Retinal pigment epithelial cell (primary cell): Measurements from ENCODE around the gene NOCT.
"Not testable (repeated sequence)": the region's sequence is repeated elsewhere in the genome, so short reads cannot be mapped to it uniquely, and the experiment has no call there.

Source experiments
- DNase-seq: peaks from one replicate; pipeline ENCODE4 v3.0.0-alpha.2; 2010; ENCODE audit warnings: low read depth
- H3K4me3 ChIP-seq: 2 replicates; pipeline ENCODE4 v1.5.1; 2011; ENCODE audit warnings: mild to moderate bottlenecking, low read length, control low read depth, moderate library complexity
- TF ChIP-seq, protein P1 (sequence below): conservative IDR thresholded peaks from 2 replicates; pipeline ENCODE4 v1.5.1; 2011; ENCODE audit warnings: low read depth, low read length, control low read depth, inconsistent platforms

The NOCT gene

DNA sequence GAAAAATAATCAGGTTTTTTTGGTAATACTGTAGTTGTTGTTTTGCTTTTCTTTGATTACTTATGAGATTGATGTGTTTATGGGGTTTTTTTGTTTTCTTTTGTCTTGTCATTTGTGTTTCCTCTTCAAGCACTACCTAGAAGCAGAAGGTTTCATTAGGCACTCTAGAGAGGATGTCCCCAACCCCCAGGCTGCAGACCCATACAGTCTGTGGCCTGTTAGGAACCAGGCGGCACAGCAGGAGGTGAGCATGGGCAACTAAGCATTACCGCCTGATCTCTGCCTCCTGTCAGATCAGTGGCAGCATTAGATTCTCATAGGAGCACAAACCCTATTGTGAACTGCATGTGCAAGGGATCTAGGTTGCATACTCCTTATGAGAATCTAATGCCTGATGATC, 22.9 kb upstream of the NOCT start:
- TF ChIP-seq, protein P1, sequence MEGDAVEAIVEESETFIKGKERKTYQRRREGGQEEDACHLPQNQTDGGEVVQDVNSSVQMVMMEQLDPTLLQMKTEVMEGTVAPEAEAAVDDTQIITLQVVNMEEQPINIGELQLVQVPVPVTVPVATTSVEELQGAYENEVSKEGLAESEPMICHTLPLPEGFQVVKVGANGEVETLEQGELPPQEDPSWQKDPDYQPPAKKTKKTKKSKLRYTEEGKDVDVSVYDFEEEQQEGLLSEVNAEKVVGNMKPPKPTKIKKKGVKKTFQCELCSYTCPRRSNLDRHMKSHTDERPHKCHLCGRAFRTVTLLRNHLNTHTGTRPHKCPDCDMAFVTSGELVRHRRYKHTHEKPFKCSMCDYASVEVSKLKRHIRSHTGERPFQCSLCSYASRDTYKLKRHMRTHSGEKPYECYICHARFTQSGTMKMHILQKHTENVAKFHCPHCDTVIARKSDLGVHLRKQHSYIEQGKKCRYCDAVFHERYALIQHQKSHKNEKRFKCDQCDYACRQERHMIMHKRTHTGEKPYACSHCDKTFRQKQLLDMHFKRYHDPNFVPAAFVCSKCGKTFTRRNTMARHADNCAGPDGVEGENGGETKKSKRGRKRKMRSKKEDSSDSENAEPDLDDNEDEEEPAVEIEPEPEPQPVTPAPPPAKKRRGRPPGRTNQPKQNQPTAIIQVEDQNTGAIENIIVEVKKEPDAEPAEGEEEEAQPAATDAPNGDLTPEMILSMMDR = no peak
- H3K4me3 ChIP-seq = no peak overlapping the region
- no peak for DNase-seq

DNA sequence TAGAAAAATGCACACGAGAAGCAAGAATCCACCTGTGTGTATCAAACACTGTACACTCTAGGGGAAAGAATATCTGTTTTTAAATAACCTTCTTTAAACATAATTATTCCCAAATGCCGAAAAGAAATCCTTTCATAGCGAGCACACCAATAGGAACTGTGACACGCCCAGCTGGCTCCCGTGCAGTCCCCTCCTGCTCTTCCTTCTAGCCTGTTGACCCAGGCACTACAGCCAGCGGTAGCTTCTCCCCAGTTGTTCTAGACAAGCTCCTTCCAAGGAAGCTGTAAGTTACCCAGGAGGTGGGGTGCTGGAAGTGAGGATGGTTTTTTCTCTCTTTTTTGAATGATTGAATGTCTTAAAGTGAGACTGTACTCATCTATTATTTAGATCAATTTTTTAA, 19.5 kb upstream of the NOCT start:
- TF ChIP-seq, protein P1 = no peak
- no peak for DNase-seq
- H3K4me3 ChIP-seq = no peak overlapping the region

DNA sequence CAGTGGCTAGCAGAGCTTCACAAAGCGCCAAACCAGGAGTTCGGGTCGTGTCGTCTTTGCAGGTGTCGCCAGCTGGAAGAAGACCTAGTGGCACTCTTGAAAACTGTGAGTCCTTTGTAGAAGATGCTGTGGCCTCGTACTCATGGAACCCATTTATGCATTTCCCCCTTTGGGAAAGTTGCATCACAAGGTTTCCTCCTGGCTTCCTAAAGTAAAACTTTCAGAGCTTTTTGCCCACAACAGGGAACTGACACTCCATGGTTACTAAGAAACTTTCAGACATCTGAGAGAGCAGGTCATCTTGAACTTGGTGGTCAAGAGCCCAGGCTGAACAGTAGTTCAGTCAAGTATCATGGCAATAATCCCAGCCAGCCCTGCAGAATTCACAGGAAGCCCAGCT, 15.9 kb upstream of the NOCT start:
- DNase-seq = no peak
- TF ChIP-seq, protein P1 = no peak
- H3K4me3 ChIP-seq = no peak overlapping the region

DNA sequence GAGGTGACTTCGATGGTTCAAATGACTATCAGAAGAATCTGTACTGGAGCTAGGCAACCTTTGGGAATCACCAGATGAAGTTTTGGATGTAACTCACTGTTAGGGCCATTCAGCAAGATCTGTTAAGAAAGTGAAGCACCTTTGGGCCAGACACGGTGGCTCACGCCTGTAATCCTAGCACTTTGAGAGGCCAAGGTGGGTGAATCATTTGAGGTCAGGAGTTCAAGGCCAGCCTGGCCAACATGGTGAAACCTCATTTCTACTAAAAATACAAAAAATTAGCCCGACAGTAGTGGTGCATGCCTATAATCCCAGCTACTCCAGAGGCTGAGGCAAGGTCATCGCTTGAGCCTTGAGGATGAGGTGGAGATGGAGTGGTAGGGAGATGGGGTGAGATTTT, 15.4 kb upstream of the NOCT start:
- DNase-seq, H3K4me3 ChIP-seq: not testable (repeated sequence)

DNA sequence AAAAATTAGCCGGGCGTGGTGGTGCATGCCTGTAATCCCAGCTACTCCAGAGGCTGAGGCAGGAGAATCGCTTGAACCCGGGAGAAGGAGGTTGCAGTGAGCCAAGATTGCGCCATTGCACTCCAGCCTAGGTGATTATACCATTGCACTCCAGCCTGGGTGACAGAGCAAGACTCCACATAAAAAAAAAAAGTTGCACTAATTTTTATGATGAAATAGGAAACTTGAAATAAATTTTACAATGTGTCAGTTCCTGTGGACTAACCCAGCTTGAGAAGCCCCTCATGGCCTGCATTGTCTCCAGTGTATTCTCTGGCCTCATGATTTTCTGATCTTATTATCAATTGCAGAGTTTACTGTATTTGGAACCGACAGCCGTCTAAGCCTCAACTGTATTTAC, 14.2 kb upstream of the NOCT start:
- not testable (repeated sequence) for H3K4me3 ChIP-seq, DNase-seq

DNA sequence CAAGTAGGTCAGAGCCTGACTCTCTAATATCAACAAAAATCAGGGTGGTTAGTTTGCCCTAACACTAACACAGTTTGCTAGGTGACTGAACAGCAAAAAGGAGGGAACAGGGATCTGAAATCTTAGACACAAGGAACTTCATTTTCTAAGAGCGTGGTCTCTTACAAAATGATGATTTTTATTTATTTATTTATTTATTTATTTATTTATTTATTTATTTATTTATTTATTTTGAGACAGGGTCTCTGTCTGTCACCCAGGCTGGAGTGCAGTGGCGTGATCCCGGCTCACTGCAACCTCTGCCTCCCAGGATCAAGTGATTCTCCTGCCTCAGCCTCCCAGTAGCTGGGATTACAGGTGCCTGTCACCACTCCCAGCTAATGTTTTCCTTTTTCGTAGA, 11.9 kb upstream of the NOCT start:
- H3K4me3 ChIP-seq, DNase-seq: not testable (repeated sequence)

DNA sequence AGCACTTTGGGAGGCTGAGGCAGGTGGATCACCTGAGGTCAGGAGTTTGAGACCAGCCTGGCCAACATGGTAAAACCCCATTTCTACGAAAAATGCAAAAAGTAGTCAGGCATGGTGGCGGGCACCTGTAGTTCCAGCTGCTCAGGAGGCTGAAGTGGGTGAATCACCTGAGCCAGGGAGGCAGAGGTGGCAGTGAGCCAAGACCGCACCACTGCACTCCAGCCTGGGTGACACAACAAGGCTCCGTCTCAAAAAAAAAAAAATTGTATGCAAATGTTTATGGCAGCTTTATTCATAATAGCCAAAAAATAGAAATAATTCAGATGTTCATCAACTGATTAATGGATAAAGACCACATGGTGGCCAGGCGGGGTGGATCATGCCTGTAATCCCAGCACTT, 9.8 kb upstream of the NOCT start:
- no peak for DNase-seq
- H3K4me3 ChIP-seq = no peak overlapping the region
- TF ChIP-seq, protein P1 = no peak

DNA sequence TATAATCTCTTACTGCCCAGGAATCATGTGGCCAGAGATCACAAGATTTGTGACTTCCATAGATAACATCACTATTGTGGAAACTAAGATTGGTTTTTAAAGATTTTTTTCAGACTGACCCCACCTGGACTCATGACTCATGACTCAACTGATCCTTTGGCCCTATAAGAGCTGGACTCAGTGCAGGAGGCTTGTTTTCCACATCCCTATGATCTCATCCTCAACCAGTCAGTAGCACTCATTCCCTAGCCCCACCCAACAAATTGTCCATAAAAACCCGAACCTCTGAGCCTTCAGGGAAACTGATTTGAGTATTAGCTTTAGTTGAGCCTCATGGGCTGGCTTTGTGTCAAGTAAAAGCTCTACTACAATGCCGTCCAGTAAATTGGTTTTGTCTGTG, 7.9 kb upstream of the NOCT start:
- H3K4me3 ChIP-seq = no peak overlapping the region
- TF ChIP-seq, protein P1 = no peak
- no peak for DNase-seq

DNA sequence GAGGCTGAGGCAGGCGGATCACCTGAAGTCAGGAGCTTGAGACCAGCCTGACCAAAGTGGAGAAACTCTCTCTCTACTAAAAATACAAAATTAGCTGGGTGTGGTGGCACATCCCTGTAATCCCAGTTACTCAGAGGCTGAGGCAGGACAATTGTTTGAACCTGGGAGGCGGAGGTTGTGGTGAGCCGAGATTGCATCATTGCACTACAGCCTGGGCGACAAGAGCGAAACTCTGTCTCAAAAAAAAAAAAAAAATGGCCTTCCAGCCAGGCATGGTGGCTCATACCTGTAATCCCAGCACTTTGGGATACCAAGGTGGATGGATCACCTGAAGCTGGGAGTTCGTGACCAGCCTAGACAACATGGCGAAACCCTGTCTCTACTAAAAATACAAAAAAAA, 7.3 kb upstream of the NOCT start:
- not testable (repeated sequence) for DNase-seq, H3K4me3 ChIP-seq

DNA sequence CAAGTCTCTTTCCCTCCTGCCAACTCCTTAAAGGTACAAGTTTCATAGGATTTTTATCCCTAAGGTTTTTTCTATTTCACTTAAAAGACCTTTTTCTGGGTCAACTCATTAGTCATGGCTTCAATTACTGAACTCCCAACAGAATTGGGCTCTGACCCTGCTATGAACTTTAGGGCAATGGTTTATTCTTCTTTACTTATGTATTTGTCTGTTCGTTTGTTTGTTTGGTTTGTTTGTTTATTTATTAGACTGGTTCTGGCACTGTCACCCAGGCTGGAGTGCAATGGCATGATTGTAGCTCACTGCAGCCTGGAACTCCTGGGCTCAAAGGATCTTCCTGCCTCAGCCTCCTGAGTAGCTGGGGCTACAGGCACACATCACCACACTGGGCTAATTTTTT, 5.9 kb upstream of the NOCT start:
- DNase-seq = no peak
- H3K4me3 ChIP-seq = no peak overlapping the region
- TF ChIP-seq, protein P1 = no peak
